Right forelimb (tissue), 1 donor: ENCODE measurements around the gene UCK1.
A peak's percentile ranks its signal among the peaks of the same experiment; 100 is the strongest.
"Not testable (repeated sequence)": the region's sequence is repeated elsewhere in the genome, so short reads cannot be mapped to it uniquely, and the experiment has no call there.

ENCODE experiments used
- DNase-seq: peaks from one replicate; pipeline ENCODE4 v3.0.0-alpha.2; 2018

The UCK1 gene

DNA sequence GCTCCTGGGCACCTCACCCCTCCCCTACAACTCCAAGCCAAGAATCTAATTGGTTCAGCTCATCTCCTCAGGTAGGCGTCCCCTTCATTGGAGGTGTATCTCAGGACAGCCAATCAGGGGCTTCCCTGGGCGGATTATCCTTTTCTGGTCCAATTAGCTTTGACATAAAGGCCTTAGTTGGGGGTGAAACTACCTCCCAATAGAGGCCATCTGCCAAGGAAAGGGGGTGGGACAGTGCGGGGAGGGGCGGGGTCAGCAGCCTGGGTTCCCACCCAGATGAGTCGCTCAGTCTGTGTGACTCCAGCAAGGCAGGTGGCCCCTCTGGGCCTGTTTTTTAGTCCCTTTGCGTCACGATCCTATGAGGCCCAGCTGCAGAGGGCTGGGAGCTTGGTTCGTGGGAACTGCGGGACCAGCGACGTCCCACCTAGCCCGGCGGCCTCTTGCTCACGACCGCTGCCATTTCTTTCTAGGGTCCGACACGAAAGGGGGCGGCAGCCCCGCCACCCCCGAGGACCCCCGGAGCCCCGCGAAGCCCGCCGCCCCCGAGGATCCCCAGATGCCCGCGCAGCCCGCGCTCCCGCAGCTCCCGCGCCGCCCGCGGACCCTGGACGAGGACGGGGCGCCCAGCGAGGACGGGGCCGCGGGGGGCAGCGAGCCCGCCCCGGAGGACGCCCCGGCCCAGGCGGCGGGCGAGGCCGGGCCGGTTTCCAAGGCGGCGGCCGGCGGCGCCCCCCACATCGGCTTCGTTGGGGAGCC, 23.2 kb upstream of the UCK1 start:
- DNase-seq: no peak

DNA sequence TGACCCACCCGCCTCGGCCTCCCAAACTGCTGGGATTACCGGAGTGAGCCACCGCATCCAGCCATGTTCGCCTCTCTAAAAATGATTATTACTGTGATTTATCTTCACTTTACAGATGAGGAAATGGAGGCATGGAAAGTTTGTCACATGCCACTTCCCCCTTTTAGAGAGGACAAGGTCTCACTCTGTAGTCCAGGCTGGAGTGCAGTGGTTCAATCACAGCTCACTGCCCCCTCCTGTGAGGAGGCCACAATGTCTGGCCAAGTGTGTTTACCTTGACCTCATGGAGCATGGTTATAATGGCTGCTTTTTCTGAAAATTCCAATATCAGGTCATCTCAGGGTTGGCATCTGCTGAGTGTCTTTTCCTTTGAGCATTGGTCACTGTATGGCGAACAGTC, 21.0 kb upstream of the UCK1 start:
- no peak for DNase-seq

DNA sequence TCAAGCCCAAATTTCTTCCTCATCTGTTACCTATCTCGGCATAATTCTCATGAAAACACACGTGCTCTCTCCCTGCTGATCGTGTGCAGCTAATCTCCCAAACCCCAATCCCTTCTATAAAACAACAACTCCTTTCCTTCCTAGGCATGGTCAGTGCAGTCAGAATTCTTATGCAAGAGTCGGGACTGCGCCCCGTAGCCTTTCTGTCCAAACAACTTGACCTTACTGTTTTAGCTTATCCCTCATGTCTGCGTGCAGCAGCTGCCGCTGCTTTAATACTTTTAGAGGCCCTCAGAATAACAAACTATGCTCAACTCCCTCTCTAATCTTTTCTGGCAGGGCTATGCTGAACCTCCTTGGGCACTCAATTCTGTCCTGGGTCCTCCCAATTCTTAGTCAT, 19.4 kb upstream of the UCK1 start:
- not testable (repeated sequence) for DNase-seq

DNA sequence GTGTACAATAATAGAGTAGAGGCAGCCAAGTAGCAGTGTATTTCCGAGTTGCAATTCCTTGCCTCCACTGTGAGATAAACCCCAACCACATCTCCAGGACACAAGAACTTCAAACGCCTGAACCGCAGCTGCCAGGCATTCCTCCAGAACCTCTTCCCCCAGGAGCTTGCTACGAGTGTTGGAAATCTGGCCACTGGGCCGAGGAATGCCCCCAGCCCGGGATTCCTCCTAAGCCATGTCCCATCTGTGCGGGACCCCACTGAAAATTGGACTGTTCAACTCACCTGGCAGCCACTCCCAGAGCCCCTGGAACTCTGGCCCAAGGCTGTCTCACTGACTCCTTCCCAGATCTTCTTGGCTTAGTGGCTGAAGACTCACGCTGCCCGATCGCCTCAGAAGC, 18.1 kb upstream of the UCK1 start:
- DNase-seq: not testable (repeated sequence)

DNA sequence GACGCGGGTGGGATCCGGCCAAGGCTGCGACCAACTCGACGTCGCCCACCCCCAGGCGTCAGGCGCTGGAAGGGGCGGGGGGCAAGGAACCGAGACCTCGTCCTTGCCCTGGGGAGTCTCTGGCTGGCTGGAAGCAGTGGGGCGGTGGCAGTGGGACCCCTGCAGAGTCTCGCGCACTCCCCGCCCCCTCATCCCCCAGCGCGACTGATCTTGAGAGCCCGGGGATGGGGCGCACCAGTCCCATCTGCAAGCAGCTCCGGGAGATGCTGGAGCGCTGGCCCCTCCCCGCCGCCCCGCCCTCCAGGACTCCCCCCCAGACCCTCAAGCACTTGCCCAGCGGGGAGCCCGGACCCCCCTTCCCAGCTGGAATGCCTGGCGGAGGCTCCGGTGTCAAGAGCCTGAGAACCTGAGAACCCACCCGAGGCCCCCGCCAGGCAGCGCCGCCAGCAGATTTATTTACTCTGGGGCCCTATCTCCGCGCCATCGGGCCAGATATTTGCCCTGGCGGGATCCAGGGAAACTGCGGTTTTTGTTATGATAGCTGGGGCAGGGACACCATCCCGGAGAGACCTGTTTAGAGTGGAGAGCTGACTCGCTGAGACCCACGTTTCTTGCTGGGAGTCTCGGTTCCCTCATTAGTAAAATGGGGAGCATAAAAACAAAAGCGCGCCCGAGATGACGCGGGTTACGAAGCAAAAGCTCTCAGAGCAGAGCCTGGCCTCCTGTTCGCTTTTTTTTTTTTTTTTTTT, 15.4 kb upstream of the UCK1 start:
- DNase-seq: peak; percentile 61

DNA sequence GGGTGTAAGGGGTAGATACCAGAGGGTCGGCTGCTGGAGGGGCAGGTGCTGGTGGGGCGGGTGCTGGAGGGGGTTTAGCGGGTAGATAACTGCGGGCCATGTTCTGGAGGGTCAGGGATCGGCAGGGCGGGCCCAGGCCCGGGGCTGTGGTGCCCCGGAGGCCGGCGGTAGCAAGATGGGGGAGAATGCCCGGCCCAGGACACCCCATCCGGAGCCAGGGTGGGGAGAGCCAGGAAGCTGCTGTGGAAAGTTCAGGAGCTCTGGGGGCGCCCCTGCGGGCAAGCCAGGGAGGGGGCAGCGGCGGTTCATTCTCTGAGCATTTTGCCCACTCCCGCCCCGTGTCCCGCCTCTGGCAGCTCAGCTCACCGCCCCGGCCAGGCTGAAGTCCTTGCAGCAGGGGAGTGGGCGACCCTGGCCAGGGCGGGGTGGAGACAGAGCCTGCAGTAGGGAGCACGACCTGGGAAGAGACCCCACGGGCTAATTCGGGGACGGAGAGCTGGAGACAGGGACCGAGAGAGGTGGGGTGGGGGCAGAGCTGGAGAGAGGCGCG, 14.8 kb upstream of the UCK1 start:
- no peak for DNase-seq

DNA sequence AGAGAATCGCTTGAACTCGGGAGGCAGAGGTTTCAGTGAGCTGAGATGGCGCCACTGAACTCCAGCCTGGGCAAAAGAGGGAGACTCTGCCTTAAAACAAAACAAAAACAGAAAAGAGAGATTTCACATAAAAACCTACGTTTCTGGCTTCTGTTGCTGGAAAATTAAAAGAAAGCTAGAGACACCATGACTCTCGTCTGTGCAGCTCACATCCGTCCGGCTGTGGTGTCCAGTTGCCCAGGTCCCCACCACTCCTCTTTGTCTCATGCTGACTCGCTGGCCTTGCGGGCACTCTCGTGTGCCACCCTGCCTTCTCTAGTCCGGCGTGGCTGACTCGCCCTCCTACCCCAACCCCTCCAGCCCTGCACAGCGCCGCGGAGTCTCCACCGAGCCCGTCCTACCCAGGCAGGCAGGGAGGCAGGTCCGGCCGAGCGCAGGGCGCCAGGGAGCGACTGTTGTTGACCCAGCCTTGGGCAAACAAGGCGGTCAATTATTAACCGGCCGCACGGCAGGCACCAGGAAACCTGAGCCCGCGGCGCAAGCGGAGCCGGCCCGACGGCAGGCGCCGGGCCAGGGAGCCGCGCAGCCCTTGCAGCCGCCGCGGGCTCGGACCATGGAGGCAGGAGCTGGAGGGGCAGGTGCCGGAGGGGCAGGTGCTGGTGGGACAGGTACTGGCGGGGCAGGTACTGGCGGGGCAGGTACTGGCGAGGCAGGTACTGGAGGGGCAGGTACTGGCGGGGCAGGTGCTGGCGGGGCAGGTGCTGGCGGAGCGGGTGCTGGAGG, 14.1 kb upstream of the UCK1 start, which contains the start of gene PRRT1B:
PRRT1B (plus strand) TSS at position 521 of the 783 bp plus-strand sequence; CDS start at position 614, 93 bp downstream.
- DNase-seq: no peak

DNA sequence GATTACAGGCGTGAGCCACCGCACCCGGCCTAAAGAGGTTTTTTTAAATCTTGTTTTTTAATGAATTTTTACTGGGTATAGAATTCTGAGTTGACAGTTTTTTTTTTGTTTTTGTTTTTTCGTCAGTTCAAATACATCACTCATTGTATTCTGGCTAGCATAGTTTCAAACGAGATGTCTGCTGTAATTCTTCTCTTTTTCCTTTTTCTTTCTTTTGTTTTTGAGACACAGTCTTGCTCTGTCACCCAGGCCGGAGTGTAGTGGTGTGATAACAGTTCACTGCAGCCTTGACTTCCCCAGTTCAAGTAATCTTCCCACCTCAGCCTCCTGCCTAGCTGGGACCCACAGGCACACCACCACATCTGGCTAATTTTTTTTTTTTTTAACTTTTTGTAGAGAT, 12.1 kb upstream of the UCK1 start:
- no peak for DNase-seq

DNA sequence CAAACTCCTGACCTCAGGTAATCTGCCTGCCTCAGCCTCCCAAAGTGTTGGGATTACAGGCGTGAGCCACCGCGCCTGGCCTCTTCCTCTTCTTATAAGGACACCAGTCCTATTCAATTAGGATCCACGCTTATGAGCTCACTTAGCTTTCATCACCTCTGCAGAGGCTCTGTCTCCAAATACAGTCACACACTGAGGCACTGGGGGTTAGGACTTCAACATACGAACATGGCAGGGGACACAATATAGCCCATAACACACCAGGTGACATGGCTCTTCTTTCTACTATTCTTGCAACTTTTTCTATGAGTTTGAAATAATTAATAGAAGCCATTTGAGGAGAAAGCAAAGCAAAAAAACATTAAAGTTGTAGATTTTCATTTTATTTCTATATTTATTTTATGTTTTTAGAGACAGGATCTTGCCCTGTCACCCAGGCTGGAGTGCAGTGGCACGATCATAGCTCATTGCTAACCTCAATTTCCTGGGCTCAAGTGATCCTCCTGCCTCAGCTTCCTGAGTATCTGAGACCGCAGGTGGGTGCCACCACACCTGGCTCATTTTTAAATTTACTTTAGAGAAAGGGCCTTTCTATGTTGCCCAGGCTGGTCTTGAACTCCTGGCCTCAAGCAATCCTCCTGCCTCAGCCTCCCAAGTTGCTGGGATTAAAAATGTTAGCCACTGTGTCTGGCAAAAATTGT, 8.3 kb upstream of the UCK1 start:
- no peak for DNase-seq

DNA sequence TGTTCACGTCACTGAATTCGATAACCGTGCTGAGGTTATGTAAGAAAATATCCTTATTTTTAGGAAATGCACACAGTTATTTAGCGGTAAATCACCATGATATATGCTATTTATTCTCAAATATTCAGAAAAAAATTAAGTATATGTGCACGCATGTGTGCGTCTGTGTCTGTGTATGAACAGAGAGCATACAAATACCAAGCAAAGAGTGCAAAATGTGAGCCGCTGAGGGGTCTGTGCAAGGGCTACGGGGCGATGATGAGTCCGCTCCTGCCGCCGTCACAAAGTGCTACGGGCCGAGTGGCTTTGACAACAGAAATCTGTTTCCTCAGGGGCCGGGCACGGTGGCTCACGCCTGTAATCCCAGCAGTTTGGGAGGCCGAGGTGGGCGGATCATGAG, 6.9 kb upstream of the UCK1 start:
- no peak for DNase-seq

DNA sequence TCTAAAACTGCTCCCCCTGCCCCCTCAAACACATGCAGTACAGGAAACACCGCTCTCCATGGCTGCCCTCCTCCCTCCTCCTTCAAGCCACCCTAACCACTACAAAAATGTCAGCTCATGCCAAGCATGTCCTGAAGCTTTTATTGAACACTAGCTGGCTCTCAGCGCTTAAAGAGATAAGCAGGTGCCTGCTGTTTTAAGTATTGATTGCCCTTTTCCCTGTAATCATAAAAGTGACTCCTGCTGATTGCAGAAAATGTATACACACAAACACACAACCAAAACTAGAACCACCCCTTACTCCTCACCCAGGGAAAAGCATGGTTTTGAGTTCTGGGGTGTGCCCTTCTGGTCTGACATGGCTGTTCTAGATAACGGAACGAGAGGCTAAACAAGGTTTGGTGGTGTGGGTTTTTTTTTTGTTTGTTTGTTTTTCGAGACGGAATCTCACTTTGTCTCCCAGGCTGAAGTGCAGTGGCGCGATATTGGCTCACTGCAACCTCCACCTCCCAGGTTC, 3.7 kb upstream of the UCK1 start:
- no peak for DNase-seq

DNA sequence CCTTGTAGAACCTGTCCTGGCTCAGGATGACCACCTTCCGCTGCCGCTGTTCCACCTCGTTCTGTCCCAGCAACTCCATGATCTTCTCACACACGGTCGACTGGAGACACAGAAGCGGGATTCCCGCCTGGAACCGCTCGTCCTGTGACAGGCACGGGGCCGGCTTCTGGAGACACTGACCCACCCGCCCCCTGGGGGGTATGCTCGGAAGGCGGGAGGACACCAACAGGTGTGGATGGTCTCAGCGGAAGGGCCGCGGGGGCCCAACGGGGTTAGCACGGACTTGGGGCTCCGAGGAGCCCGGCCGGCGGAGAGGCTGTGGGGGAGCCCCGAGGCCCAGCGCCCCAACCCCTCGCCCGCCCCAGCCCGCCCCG, 530 bp downstream of the UCK1 start:
- peak; percentile 58 for DNase-seq

DNA sequence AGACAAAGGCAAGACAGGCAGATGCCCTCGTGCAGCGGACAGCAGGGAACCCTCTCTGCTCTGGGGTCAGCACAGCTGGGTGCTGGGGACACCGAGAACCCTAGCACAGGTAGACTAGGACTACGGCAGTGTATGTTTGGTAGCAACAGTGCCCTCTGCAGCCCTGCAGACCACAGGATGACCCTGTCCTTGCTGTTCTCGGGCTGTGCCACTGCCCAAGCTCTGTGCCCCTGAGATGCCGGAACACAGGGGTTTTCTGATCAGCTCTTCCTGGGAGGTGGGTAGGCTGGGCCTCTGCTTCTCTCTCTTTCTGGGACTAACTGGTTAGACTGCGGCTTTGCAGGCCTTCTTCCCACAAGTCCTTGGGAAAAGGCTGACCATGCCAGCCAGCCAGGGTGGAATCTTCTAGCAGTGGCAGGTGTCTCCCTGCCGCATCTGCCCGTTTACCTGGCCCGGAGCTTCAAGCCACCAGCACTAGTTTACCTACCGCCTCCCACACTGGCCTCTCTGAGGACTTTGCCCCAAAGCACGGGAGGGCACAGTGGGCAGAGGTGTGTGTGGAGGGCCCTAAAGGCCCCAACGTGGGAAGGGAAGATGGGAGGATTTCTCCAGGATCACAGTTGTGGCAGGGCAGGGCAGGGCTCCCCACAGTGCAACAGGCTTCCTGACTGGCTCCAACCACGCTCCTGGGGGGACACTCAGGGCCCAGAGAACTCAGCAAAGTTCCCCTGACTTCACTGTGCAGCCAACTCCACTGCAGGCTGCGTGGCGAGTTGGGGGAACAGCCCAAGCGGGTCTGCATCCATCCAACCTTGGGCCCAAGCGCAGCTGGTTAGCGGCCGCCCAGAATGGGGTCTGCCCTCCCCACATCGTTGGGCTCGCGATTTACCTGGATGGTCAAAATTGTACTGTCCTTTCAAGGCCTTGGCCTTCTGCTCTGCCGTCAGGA, 1.2 kb downstream of the UCK1 start:
- no peak for DNase-seq

DNA sequence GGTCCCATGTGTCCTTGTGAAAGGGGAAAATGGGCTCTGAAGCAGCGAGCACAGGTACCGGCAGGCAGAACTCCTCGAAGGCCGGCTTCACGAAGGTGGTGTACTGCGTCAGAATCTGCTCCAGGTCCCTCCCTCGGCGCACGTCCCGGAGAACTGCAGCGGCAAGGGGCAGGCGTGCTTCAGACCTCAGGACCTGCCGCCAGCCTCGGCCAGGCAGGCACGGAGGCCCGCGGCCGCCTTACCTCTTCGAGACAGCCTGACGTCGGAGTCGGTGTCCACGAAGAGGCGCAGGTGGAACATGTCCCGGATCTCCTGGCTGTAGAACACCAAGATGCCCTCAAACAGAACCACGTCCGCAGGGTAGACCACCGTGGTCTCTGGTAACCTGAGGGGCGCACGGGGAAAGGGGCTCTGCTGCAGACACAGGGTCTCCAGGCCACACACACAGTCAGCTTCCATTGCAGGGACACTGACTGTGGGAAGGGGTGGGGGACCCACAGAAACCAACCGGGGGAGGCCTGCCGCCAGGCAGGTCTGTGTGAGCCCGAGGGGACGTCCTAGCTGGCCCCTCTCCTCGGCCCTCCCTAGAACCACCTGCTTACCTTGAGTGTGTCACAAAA, 2.1 kb downstream of the UCK1 start:
- DNase-seq: no peak

DNA sequence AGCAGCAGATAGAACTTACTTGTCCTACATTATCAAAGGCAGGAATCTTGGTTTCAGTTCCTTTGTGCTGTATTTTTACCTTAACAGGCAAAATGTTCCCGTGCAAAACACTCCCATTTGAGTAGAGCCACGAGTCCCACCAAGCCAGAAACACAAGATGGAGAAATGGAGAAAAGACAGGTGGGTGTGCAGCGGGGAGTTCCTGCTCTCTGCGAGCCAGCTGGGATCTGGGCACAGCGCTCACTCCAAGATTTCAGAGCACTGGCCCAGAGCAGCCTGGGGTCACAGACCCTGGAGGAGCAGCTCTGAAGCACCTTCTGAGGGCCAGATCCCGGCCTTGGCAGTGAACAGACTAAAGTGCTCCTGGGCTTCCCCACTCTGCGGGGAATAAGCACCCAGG, 2.9 kb downstream of the UCK1 start:
- DNase-seq: no peak

DNA sequence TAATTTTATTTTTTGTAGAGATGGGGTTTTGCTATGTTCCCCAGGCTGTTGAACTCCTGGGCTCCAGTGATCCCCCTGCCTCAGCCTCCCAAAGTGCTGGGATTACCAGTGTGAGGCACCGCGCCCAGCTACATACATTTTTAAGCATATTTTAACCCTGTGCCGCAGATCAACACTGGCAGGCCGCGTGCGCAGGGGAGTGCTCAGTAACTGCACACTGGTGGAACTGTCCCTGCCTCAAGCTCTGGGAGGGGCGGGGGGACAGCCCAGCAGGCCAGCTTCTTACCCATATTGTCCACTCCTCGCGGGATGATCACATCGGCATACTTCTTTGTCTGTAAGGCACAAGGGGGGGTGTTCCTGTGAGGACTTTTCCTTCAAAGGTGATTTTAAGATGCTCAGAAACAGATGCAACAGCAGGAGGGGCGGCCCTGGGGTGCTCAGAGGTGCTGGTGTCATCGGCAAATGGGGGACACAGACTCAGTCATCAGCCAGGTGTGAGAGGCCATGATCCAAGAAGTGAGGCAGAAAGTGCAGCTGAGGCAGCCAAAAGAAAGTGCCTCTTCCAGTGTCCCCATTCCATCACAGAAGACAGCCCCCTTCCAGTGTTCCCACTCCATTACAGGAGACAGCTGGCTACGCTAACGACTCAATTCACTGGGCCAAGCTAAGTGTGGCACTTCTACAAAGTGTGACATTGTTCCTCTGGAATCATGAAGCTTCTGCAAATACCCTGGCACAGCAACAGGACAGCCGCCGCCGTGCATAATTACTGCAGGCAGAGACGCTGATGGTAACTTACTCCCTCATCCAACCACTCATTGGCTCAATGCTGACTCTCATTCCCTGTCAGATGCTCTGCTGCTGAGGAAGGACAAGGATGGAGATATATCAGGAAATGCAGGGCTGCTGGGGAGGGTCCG, 5.2 kb downstream of the UCK1 start:
- no peak for DNase-seq

DNA sequence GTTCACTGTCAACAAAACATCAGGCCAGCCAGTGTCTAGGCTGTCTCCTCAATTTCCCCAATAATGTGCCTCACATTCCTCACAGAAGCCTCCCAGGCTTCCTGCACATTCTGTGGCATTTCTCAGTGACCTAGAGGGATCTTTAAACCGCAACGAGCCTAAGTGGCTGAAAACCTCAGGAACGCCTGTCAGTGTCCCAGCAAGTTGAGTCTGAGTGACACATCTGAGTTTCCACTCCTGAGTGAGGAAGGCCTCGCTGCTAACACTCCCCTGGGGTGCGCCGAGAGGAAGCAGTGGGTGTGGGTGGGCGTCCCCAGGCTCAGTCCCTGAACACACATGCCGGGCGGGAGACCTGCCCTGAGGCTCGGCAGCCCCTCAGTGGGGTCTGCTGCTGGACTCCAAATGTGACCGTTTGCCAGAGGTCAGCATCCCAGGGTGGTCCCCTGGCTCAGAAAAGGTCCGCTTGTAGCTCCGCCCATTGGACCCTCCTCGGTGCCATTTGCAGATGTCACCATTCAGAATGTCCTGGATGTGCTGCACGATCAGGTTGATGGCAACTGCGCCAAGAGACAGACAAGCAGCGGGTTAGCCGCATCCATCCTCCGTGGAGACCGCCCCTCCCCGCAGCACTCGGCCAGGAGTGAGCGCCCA, 6.3 kb downstream of the UCK1 start:
- DNase-seq: no peak

DNA sequence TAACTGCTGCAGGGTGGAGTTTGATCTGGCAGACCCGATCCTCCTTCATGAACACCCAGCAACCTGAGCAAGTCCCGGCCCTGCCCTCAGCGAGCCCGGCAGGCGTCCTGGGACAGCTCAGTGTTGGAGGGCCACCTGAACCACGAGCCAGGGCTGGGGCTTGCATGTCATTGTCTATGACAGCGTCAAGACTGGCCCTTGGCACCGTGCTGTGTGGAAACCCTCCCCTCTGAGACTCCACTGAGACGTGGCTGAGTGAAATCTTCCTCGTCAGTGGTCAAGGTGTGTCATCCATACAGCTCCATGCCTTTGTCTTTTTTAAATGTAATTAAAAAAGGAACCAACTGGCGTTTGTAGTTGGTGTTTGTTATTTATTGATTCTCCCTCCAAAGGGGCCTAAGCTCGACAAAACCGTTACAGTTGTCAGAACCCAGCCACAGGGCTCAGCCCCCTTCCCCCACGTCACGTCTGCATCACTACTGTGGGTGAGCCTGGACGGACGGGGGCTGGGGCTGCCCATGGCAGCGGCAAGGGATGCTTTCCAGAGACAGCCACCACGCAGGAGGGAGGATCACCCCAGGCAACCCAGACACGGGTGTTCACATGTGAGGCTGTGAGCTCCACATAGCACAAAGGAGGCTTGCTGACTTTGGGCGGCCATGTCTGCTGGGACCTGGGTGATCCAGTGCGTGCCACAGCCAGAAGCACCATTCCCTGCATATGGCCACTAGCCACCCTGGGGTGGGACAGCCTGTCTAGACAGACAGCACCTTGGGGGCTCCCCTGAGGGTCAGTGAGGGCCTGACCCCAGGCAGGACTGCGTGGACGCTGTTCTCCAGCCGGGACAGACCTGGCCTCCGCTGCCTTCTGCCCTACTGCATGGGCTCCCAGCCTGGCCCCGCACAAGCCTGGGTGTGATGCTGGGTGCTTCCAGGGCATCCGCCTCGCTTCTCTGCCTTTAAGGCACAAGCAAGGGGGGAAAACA, 7.3 kb downstream of the UCK1 start:
- no peak for DNase-seq
